Hematopoietic multipotent progenitor cell treated with erythropoietin and hydrocortisone succinate and interleukin-3 and kit ligand, for 8 days (in vitro differentiated cells): ENCODE data around the gene TTC3.
A peak's percentile ranks its signal among the peaks of the same experiment; 100 is the strongest.

Experiments
- DNase-seq: peaks from one replicate; pipeline ENCODE4 v3.0.0-alpha.2; 2015

The TTC3 gene

GRCh38 chr21:37060296-37060695, 12.8 kb upstream of the TTC3 start:
- DNase-seq = no peak

- no peak for DNase-seq
These were observed 11.0 kb upstream of the TTC3 start for GRCh38 chr21:37061926-37062592.

- no peak for DNase-seq
These were observed 10.5 kb upstream of the TTC3 start for GRCh38 chr21:37062593-37062935.

- DNase-seq = no peak
These were observed 9.6 kb upstream of the TTC3 start for GRCh38 chr21:37063433-37063832.

GRCh38 chr21:37064841-37065240, 8.2 kb upstream of the TTC3 start:
- DNase-seq = no peak

- DNase-seq = no peak
These were observed 7.4 kb upstream of the TTC3 start for GRCh38 chr21:37065561-37066177.

- DNase-seq = peak; percentile 47
These were observed 1.3 kb upstream of the TTC3 start for GRCh38 chr21:37071561-37072273.

GRCh38 chr21:37072274-37072987, 623 bp upstream of the TTC3 start:
- DNase-seq = peak; percentile 70

- peak; percentile 49 for DNase-seq
These were observed 553 bp downstream of the TTC3 start for GRCh38 chr21:37073417-37074196.

GRCh38 chr21:37074197-37074510, 1.1 kb downstream of the TTC3 start:
- DNase-seq = no peak

GRCh38 chr21:37074546-37074945, 1.5 kb downstream of the TTC3 start:
- no peak for DNase-seq

- no peak for DNase-seq
These were observed 2.2 kb downstream of the TTC3 start for GRCh38 chr21:37075214-37075770.

- no peak for DNase-seq
These were observed 3.2 kb downstream of the TTC3 start for GRCh38 chr21:37076087-37076850.

- no peak for DNase-seq
These were observed 4.3 kb downstream of the TTC3 start for GRCh38 chr21:37077403-37077802.

- DNase-seq = peak; percentile 15
These were observed 6.3 kb downstream of the TTC3 start for GRCh38 chr21:37079211-37079824.

- DNase-seq = no peak
These were observed 9.3 kb downstream of the TTC3 start for GRCh38 chr21:37082375-37082774.

GRCh38 chr21:37082856-37083528, 9.9 kb downstream of the TTC3 start:
- DNase-seq = no peak

- peak; percentile 32 for DNase-seq
These were observed 12.7 kb downstream of the TTC3 start for GRCh38 chr21:37085726-37086125.

- DNase-seq = peak; percentile 61
These were observed 14.1 kb downstream of the TTC3 start for GRCh38 chr21:37087188-37087587.

GRCh38 chr21:37088186-37088735, 15.2 kb downstream of the TTC3 start:
- no peak for DNase-seq

GRCh38 chr21:37093977-37094376, 20.9 kb downstream of the TTC3 start:
- no peak for DNase-seq
